Testis (tissue), 3 donors: Measurements from ENCODE around the gene CSH1. TPM values are rescaled to one million over a fixed set of nuclear protein-coding genes. Genes with fewer than 3 reads are reported as not detected.
"Not testable (repeated sequence)": the region's sequence is repeated elsewhere in the genome, so short reads cannot be mapped to it uniquely, and the experiment has no call there.

Source experiments
- DNase-seq: peaks from one replicate; pipeline ENCODE4 v3.0.0-alpha.2; 2019
- H3K27ac ChIP-seq, 2 donors: fragments of 200-600 bp; sonication (generic); one replicate each; pipeline ENCODE4 v1.5.1; 2019
- H3K27me3 ChIP-seq: fragments of 200-600 bp; sonication (generic); one replicate; pipeline ENCODE4 v1.5.1; 2019
- H3K36me3 ChIP-seq: fragments of 200-600 bp; sonication (generic); one replicate; pipeline ENCODE4 v1.5.1; 2017; ENCODE audit warnings: low read depth; ENCODE audit errors: missing control alignments
- H3K4me1 ChIP-seq: fragments of 200-600 bp; sonication (generic); one replicate; pipeline ENCODE4 v1.5.1; 2019
- H3K4me3 ChIP-seq, 2 donors: fragments of 200-600 bp; sonication (generic); one replicate each; pipeline ENCODE4 v1.5.1; 2017 to 2019
- H3K9me3 ChIP-seq: fragments of 200-600 bp; sonication (generic); one replicate; pipeline ENCODE4 v1.5.1; 2017
- CTCF ChIP-seq, 3 experiments: fragments of 450-650 bp in 2 of 3; fragments of 200-600 bp in 1 of 3; sonication (generic) in 1 of 3; IDR thresholded peaks; one replicate each; pipeline ENCODE4 v1.5.1; 2016 to 2019; ENCODE audit warnings: antibody characterized with exemption in 3 of 3, mild to moderate bottlenecking in 2 of 3, moderate library complexity in 1 of 3
- POLR2A ChIP-seq: fragments of 450-650 bp; IDR thresholded peaks from one replicate; pipeline ENCODE4 v1.6.1; 2017; ENCODE audit warnings: antibody characterized with exemption, mild to moderate bottlenecking, moderate library complexity
- WGBS, 2 donors: methylation state at CpG; one replicate each; pipeline ENCODE4 v1.1.5; 2018; 5-methylcytosine and 5-hydroxymethylcytosine counted together
- intact Hi-C: fragments of 100-400 bp; cut with DNase I; formaldehyde crosslinking; loops from one replicate; pipeline ENCODE4 v1.15.1; 2023; ENCODE audit warnings: low total_unique reads
- polyA plus RNA-seq: library from polyadenylated mRNA; stranded (reverse); fragments of 350-450 nt; fragmentation: Illumina TruSeq; extraction: RNeasy Lipid Tissue Mini Kit (QIAGEN cat#74804); gene quantifications from one replicate; pipeline ENCODE4 v1.2.3, GENCODE V29; 2014; ENCODE audit warnings: low read depth, low replicate concordance; ENCODE audit not compliant: insufficient read depth
- total RNA-seq, 2 donors: library from RNA; depleted of rRNA; stranded (reverse); fragments of >200 nt; gene quantifications; one replicate each; pipeline ENCODE4 v1.2.3, GENCODE V29; 2016

Gene CSH1
- total and polyA plus RNA-seq, 3 donors from 2014 or later: 0.71 to 1.2 TPM; not detected in 1

DNA sequence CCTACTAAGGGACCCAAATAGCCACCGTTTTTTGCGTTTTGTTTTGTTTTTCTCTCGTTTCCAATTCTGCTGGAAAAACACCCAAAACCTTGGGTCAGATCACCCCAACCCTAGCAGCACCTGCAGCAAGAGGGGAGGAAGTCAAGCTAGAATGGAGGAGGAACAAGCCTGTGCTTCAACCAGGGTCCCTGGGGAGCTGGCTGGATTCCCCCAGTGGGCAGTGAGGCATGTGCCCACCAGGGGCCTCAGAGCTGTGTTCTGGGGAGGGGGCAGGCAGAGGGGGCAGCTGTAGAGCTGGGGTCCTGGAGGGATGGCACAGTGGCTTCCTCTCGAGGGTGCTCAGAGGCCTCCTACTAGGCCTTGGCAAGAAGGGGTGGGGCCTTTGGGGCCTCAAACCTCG is 29.2 kb upstream of the CSH1 start:
- no peak for DNase-seq
- H3K4me1 ChIP-seq: no peaks in the 10 kb centered on the region
- no peaks in the 10 kb centered on the region for H3K36me3 ChIP-seq
- H3K27ac ChIP-seq: no peak overlapping the region
- H3K9me3 ChIP-seq: no peaks in the 10 kb centered on the region
- 72 to 84% methylated on average over 5 of the region's 5 CpGs for WGBS, 2 donors
- no peak overlapping the region for H3K4me3 ChIP-seq
- no peaks in the 10 kb centered on the region for H3K27me3 ChIP-seq
- no peak for TF ChIP-seq CTCF (IDR thresholded peaks at IDR 0.05)
- no peak for TF ChIP-seq POLR2A
- intact Hi-C loops: no loop called here

DNA sequence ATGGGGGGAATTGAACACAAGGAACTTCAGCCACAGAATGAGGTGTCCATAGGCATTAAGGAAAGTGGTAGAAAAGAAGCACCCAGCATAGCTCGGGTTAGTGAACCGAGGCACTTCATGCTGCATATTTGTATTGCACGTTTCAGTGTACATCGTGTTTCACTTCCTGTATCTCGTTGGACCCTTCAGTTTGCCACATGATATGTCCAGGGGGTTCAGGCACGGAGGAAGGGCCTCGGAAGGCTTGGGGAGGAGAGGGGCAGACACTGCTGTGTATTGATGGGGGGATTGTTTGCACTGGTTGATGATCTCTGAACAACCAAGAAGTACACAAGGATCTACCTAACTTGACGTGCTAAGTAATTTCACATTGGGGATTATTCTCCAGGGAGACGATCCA is 26.0 kb upstream of the CSH1 start:
- H3K4me3 ChIP-seq, DNase-seq, H3K27ac ChIP-seq, intact Hi-C loops, H3K36me3 ChIP-seq, H3K27me3 ChIP-seq, H3K9me3 ChIP-seq, H3K4me1 ChIP-seq: not testable (repeated sequence)
- WGBS, 2 donors: 75 to 85% methylated on average over 9 of the region's 9 CpGs

- H3K27me3 ChIP-seq, H3K4me3 ChIP-seq, H3K4me1 ChIP-seq, H3K36me3 ChIP-seq, DNase-seq, intact Hi-C loops, H3K27ac ChIP-seq, H3K9me3 ChIP-seq: not testable (repeated sequence)
- 92 to 94% methylated on average over 5 of the region's 5 CpGs for WGBS, 2 donors
Measured at GRCh38 chr17:63920779-63921178, 24.4 kb upstream of the CSH1 start.

DNA sequence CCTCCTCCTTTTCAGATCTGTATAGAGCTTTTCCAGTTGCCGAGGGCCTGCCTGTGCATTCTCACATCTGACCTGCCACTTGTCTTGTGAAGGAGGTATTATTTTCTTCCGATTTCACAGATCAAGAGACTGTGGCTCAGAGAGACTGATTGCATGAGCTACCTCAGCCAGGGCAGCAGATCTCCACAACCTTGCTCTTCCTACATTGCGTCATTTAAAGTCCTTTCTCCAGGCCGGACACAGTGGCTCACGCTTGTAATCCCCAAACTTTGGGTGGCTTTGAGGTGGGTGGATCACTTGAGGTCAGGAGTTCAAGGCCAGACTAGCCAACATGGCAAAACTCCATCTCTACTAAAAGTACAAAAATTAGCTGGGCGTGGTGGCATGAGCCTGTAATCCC is 23.7 kb upstream of the CSH1 start:
- H3K36me3 ChIP-seq, intact Hi-C loops, H3K9me3 ChIP-seq, H3K27ac ChIP-seq, H3K4me3 ChIP-seq, H3K27me3 ChIP-seq, DNase-seq, H3K4me1 ChIP-seq: not testable (repeated sequence)
- WGBS, 2 donors: 75 to 77% methylated on average over 6 of the region's 6 CpGs

GRCh38 chr17:63919311-63919723 is 22.9 kb upstream of the CSH1 start:
- no peaks in the 10 kb centered on the region for H3K9me3 ChIP-seq
- H3K27ac ChIP-seq: no peak overlapping the region
- intact Hi-C loops: loop anchor here (10.0 kb wide), 1 partner anchor 105 kb away; the partner anchor contains the start of gene ICAM2
- H3K4me3 ChIP-seq: no peak overlapping the region
- TF ChIP-seq POLR2A (no peak), CTCF (IDR thresholded peaks at IDR 0.05) (peak; percentile 85 to 97 (median 87))
- H3K36me3 ChIP-seq: no peaks in the 10 kb centered on the region
- H3K27me3 ChIP-seq: no peaks in the 10 kb centered on the region
- WGBS, 2 donors: 52 to 54% methylated on average over 8 of the region's 8 CpGs
- peak; percentile 64 for DNase-seq
- H3K4me1 ChIP-seq: no peaks in the 10 kb centered on the region

- not testable (repeated sequence) for H3K9me3 ChIP-seq, H3K27ac ChIP-seq, H3K27me3 ChIP-seq, H3K4me3 ChIP-seq, H3K36me3 ChIP-seq, H3K4me1 ChIP-seq, DNase-seq
- intact Hi-C loops: loop anchor here (10.0 kb wide), 1 partner anchor 106 kb away; the partner anchor contains the start of gene ICAM2
- WGBS, 2 donors: 52 to 61% methylated on average over 10 of the region's 10 CpGs
Measured at GRCh38 chr17:63918789-63919305, 22.5 kb upstream of the CSH1 start, which contains the start of gene GH1. Gene GH1 (minus strand): TSS chr17:63918839. CDS start chr17:63918776, 63 bp downstream.

DNA sequence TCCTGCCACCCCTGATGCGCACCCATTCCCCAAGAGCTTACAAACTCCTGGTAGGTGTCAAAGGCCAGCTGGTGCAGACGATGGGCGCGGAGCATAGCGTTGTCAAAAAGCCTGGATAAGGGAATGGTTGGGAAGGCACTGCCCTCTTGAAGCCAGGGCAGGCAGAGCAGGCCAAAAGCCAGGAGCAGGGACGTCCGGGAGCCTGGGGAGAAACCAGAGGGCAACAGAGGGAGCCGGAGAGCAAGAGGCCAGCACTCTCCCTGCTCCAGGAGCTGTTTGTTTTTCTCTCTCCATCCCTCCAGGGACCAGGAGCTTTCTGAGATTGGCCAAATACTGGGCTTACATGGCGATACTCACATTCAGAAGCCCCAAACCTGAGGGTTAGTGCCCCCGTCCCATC is 21.9 kb upstream of the CSH1 start:
- 68 to 76% methylated on average over 8 to 10 of the region's 10 CpGs for WGBS, 2 donors
- Histone ChIP-seq H3K27ac (no peak overlapping the region), H3K27me3 (no peaks in the 10 kb centered on the region), H3K9me3 (no peaks in the 10 kb centered on the region), H3K36me3 (no peaks in the 10 kb centered on the region), H3K4me1 (no peaks in the 10 kb centered on the region), H3K4me3 (no peak overlapping the region)
- no peak for DNase-seq
- intact Hi-C loops: loop anchor here (10.0 kb wide), 1 partner anchor 106 kb away; the partner anchor contains the start of gene ICAM2
- no peak for TF ChIP-seq CTCF (IDR thresholded peaks at IDR 0.05)
- no peak for TF ChIP-seq POLR2A
